Activated T-helper 1 cell treated with anti-CD3 and anti-CD28 coated beads, Interleukin-12 subunit alpha, Interleukin-12 subunit beta, Interleukin-2, Interleukin-4 antibody, amounts not matched to agents 30 ng/mL and 10 ng/mL and 1 ng/mL, durations not matched to agents 14 hours and 24 hours and 36 hours (primary cell): Measurements from ENCODE around the gene RPS8. TPM values are rescaled to one million over a fixed set of nuclear protein-coding genes. Genes with fewer than 3 reads are reported as not detected.
"Not testable (repeated sequence)": the region's sequence is repeated elsewhere in the genome, so short reads cannot be mapped to it uniquely, and the experiment has no call there.

Source experiments
- DNase-seq: peaks from one replicate; pipeline ENCODE4 v3.0.0; 2021; ENCODE audit warnings: low spot score
- H3K27ac Mint-ChIP-seq: one replicate; pipeline ENCODE4 v1.8.0; 2021; ENCODE audit warnings: mild to moderate bottlenecking, mixed read lengths
- H3K27me3 Mint-ChIP-seq: one replicate; pipeline ENCODE4 v1.8.0; 2022; ENCODE audit warnings: mild to moderate bottlenecking, moderate library complexity, mixed read lengths; ENCODE audit not compliant: insufficient read depth
- H3K36me3 Mint-ChIP-seq: one replicate; pipeline ENCODE4 v1.8.0; 2021; ENCODE audit warnings: low read depth, mixed read lengths
- H3K4me1 Mint-ChIP-seq: one replicate; pipeline ENCODE4 v1.8.0; 2021; ENCODE audit warnings: low read depth, mixed read lengths
- H3K4me3 Mint-ChIP-seq: one replicate; pipeline ENCODE4 v1.8.0; 2021; ENCODE audit warnings: mild to moderate bottlenecking, moderate library complexity, mixed read lengths
- H3K9me3 Mint-ChIP-seq: one replicate; pipeline ENCODE4 v1.8.0; 2021; ENCODE audit warnings: mixed read lengths
- intact Hi-C: fragments of 100-400 bp; cut with micrococcal nuclease; formaldehyde crosslinking; loops from one replicate; pipeline ENCODE4 v1.15.1; 2024
- total RNA-seq: library from RNA; stranded (reverse); gene quantifications from 2 replicates; pipeline ENCODE4 v1.2.3, GENCODE V29; 2022

The RPS8 gene
- total RNA-seq, 1 donor from 2014 or later: 2,172 TPM

- H3K4me3 Mint-ChIP-seq: peak overlapping the region; percentile 68
- H3K27ac Mint-ChIP-seq: peak overlapping the region; percentile 99
- H3K36me3 Mint-ChIP-seq: peaks cover 49% of the 10 kb centered on the region
- peaks cover 83% of the 10 kb centered on the region for H3K4me1 Mint-ChIP-seq
- peak; percentile 85 for DNase-seq
- H3K9me3 Mint-ChIP-seq: no peaks in the 10 kb centered on the region
- intact Hi-C loops: loop anchor here (1.0 to 10.0 kb wide), 10 partner anchors 8 to 837 kb away; partner anchors contain the start of genes ARMH1, ATP6V0B, DPH2 and NASP
- no peaks in the 10 kb centered on the region for H3K27me3 Mint-ChIP-seq
Observed at GRCh38 chr1:44808938-44809917, 33.9 kb downstream of the RPS8 start.

- H3K27ac Mint-ChIP-seq: peak overlapping the region; percentile 99
- H3K27me3 Mint-ChIP-seq: no peaks in the 10 kb centered on the region
- no peaks in the 10 kb centered on the region for H3K9me3 Mint-ChIP-seq
- peak overlapping the region; percentile 68 for H3K4me3 Mint-ChIP-seq
- intact Hi-C loops: no loop called here
- DNase-seq: no peak
- H3K36me3 Mint-ChIP-seq: peaks cover 47% of the 10 kb centered on the region
- H3K4me1 Mint-ChIP-seq: peaks cover 83% of the 10 kb centered on the region
Observed at GRCh38 chr1:44810101-44810761, 34.9 kb downstream of the RPS8 start.

- intact Hi-C loops, H3K27me3 Mint-ChIP-seq, DNase-seq, H3K9me3 Mint-ChIP-seq: not testable (repeated sequence)
- H3K36me3 Mint-ChIP-seq: peaks cover 47% of the 10 kb centered on the region
- H3K27ac Mint-ChIP-seq: peak overlapping the region; percentile 99
- peaks cover 79% of the 10 kb centered on the region for H3K4me1 Mint-ChIP-seq
- peak overlapping the region; percentile 40 for H3K4me3 Mint-ChIP-seq
Observed at GRCh38 chr1:44810762-44811105, 35.4 kb downstream of the RPS8 start.

GRCh38 chr1:44811234-44811633 is 35.9 kb downstream of the RPS8 start:
- no peaks in the 10 kb centered on the region for H3K9me3 Mint-ChIP-seq
- no peaks in the 10 kb centered on the region for H3K27me3 Mint-ChIP-seq
- no peak for DNase-seq
- intact Hi-C loops: no loop called here
- peak overlapping the region; percentile 40 for H3K4me3 Mint-ChIP-seq
- H3K27ac Mint-ChIP-seq: peak overlapping the region; percentile 99
- peaks cover 48% of the 10 kb centered on the region for H3K36me3 Mint-ChIP-seq
- peaks cover 78% of the 10 kb centered on the region for H3K4me1 Mint-ChIP-seq

GRCh38 chr1:44812822-44813543 is 37.6 kb downstream of the RPS8 start:
- Mint-ChIP-seq H3K27me3 (no peaks in the 10 kb centered on the region), H3K4me3 (no peak overlapping the region), H3K27ac (peak overlapping the region; percentile 67), H3K4me1 (peaks cover 75% of the 10 kb centered on the region), H3K36me3 (peaks cover 48% of the 10 kb centered on the region), H3K9me3 (no peaks in the 10 kb centered on the region)
- intact Hi-C loops: loop anchor here (1.0 kb wide), 1 partner anchor 38 kb away; the partner anchor contains the start of gene RPS8
- DNase-seq: no peak

- H3K27me3 Mint-ChIP-seq, H3K27ac Mint-ChIP-seq: not testable (repeated sequence)
- H3K4me1 Mint-ChIP-seq: peaks cover 73% of the 10 kb centered on the region
Observed at GRCh38 chr1:44815926-44816325, 40.6 kb downstream of the RPS8 start.

GRCh38 chr1:44817307-44817706 is 42.0 kb downstream of the RPS8 start:
- no peak for DNase-seq
- H3K27me3 Mint-ChIP-seq: no peaks in the 10 kb centered on the region
- intact Hi-C loops: loop anchor here (5.0 kb wide), 1 partner anchor 870 kb away; the partner anchor contains the start of genes GPBP1L1 and TMEM69
- peaks cover 68% of the 10 kb centered on the region for H3K4me1 Mint-ChIP-seq
- no peaks in the 10 kb centered on the region for H3K9me3 Mint-ChIP-seq
- H3K4me3 Mint-ChIP-seq: peak overlapping the region; percentile 58
- peaks cover 31% of the 10 kb centered on the region for H3K36me3 Mint-ChIP-seq
- peak overlapping the region; percentile 76 for H3K27ac Mint-ChIP-seq

More at GRCh38 chr1:44815926-44816325, 40.6 kb downstream of the RPS8 start:
- not testable (repeated sequence) for H3K4me3 Mint-ChIP-seq, H3K9me3 Mint-ChIP-seq, DNase-seq
- intact Hi-C loops: loop anchor here (5.0 kb wide), 1 partner anchor 871 kb away; the partner anchor contains the start of genes GPBP1L1 and TMEM69
- peaks cover 42% of the 10 kb centered on the region for H3K36me3 Mint-ChIP-seq

GRCh38 chr1:44817771-44818495 is 42.6 kb downstream of the RPS8 start:
- DNase-seq: no peak
- no peaks in the 10 kb centered on the region for H3K27me3 Mint-ChIP-seq
- H3K36me3 Mint-ChIP-seq: peaks cover 31% of the 10 kb centered on the region
- peaks cover 63% of the 10 kb centered on the region for H3K4me1 Mint-ChIP-seq
- H3K9me3 Mint-ChIP-seq: no peaks in the 10 kb centered on the region
- peak overlapping the region; percentile 83 for H3K27ac Mint-ChIP-seq
- intact Hi-C loops: loop anchor here (5.0 kb wide), 1 partner anchor 869 kb away; the partner anchor contains the start of genes GPBP1L1 and TMEM69
- H3K4me3 Mint-ChIP-seq: peak overlapping the region; percentile 79

- Mint-ChIP-seq H3K4me3 (peak overlapping the region; percentile 87), H3K36me3 (peaks cover 25% of the 10 kb centered on the region), H3K27me3 (no peaks in the 10 kb centered on the region), H3K27ac (peak overlapping the region; percentile 97), H3K9me3 (no peaks in the 10 kb centered on the region), H3K4me1 (peaks cover 56% of the 10 kb centered on the region)
- intact Hi-C loops: loop anchor here (1.0 to 5.0 kb wide), 8 partner anchors 10 to 868 kb away; partner anchors contain the start of genes CCDC163, GPBP1L1, MMACHC and RNU5D-1
- DNase-seq: no peak
Observed at GRCh38 chr1:44819196-44819607, 43.9 kb downstream of the RPS8 start.

- Mint-ChIP-seq H3K36me3 (peaks cover 24% of the 10 kb centered on the region), H3K4me3 (peak overlapping the region; percentile 87), H3K27ac (peak overlapping the region; percentile 97), H3K27me3 (no peaks in the 10 kb centered on the region), H3K9me3 (no peaks in the 10 kb centered on the region), H3K4me1 (peaks cover 54% of the 10 kb centered on the region)
- peak; percentile 81 for DNase-seq
- intact Hi-C loops: loop anchor here (1.0 to 5.0 kb wide), 9 partner anchors 10 to 868 kb away; partner anchors contain the start of genes CCDC163, GPBP1L1, MMACHC and RNU5D-1
Observed at GRCh38 chr1:44819608-44820327, 44.4 kb downstream of the RPS8 start.
